Cardiac muscle cell (in vitro differentiated cells and primary cell): ENCODE measurements around the gene RAD50. TPM values are rescaled to one million over a fixed set of nuclear protein-coding genes. Genes with fewer than 3 reads are reported as not detected.
"Not testable (repeated sequence)": the region's sequence is repeated elsewhere in the genome, so short reads cannot be mapped to it uniquely, and the experiment has no call there.

ENCODE experiments used
- DNase-seq, 2 donors: peaks; one replicate each; pipeline versions ENCODE4 v3.0.0 to v3.0.0-alpha.2; 2010 to 2017; ENCODE audit warnings: low read depth in 1 of 2, low spot score in 1 of 2
- H3K27ac ChIP-seq: fragments of 200-600 bp; sonication (generic); 2 replicates; pipeline ENCODE4 v1.5.1; 2016
- H3K27me3 ChIP-seq: fragments of 200-600 bp; sonication (generic); 2 replicates; pipeline ENCODE4 v1.6.0; 2016; ENCODE audit warnings: control low read depth
- H3K36me3 ChIP-seq: fragments of 200-600 bp; sonication (generic); 2 replicates; pipeline ENCODE4 v1.5.1; 2016; ENCODE audit warnings: control low read depth
- H3K4me1 ChIP-seq: fragments of 200-600 bp; sonication (generic); 2 replicates; pipeline ENCODE4 v1.8.1; 2017; ENCODE audit warnings: low read depth, mild to moderate bottlenecking, mixed run types
- H3K4me3 ChIP-seq: fragments of 200-600 bp; sonication (generic); 2 replicates; pipeline ENCODE4 v1.5.1; 2016; ENCODE audit warnings: mild to moderate bottlenecking
- H3K9me3 ChIP-seq: fragments of 200-600 bp; sonication (generic); 2 replicates; pipeline ENCODE4 v1.5.1; 2017; ENCODE audit warnings: low read depth, mild to moderate bottlenecking, control low read depth
- polyA plus RNA-seq: library from polyadenylated mRNA; unstranded; fragments of >200 nt; fragmentation: Nextera tagmentation; extraction: Ambion mirVana; gene quantifications from 2 replicates; pipeline ENCODE4 v1.2.1, GENCODE V29; 2016
- total RNA-seq: library from RNA; depleted of rRNA; stranded (reverse); fragments of >200 nt; gene quantifications from 2 replicates; pipeline ENCODE4 v1.2.3, GENCODE V29; 2016
- TF ChIP-seq, protein P1 (sequence below): IDR thresholded peaks from 2 replicates; pipeline ENCODE4 v1.5.1; 2012; ENCODE audit warnings: low read depth, mild to moderate bottlenecking, low read length

The RAD50 gene
- total and polyA plus RNA-seq, 2 experiments from 2014 or later: 13.4 to 27.3 TPM

DNA sequence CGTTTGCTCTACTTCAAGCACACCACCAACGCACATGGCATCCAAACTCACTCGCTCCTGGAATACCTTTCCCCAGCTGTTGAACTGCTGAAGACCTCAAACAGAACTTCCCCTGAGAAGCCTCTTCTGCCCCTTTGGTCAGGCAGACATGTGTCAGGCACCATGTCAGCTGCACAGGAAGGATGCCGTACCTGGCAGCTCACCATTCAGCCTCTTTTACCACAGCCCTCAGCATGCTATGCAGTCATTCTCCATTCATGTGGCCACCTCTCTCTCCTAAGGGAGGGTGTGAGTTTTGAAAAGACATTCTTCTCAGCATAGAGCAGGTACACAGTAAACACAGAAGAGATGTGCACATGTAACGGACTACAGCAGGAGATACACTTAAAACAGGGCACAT, 131.2 kb downstream of the RAD50 start:
- no peak overlapping the region for H3K4me3 ChIP-seq
- DNase-seq: no peak
- no peaks in the 10 kb centered on the region for H3K36me3 ChIP-seq
- H3K4me1 ChIP-seq: no peaks in the 10 kb centered on the region
- TF ChIP-seq, protein P1, sequence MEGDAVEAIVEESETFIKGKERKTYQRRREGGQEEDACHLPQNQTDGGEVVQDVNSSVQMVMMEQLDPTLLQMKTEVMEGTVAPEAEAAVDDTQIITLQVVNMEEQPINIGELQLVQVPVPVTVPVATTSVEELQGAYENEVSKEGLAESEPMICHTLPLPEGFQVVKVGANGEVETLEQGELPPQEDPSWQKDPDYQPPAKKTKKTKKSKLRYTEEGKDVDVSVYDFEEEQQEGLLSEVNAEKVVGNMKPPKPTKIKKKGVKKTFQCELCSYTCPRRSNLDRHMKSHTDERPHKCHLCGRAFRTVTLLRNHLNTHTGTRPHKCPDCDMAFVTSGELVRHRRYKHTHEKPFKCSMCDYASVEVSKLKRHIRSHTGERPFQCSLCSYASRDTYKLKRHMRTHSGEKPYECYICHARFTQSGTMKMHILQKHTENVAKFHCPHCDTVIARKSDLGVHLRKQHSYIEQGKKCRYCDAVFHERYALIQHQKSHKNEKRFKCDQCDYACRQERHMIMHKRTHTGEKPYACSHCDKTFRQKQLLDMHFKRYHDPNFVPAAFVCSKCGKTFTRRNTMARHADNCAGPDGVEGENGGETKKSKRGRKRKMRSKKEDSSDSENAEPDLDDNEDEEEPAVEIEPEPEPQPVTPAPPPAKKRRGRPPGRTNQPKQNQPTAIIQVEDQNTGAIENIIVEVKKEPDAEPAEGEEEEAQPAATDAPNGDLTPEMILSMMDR: no peak
- no peaks in the 10 kb centered on the region for H3K27me3 ChIP-seq
- H3K27ac ChIP-seq: no peak overlapping the region
- H3K9me3 ChIP-seq: no peaks in the 10 kb centered on the region

DNA sequence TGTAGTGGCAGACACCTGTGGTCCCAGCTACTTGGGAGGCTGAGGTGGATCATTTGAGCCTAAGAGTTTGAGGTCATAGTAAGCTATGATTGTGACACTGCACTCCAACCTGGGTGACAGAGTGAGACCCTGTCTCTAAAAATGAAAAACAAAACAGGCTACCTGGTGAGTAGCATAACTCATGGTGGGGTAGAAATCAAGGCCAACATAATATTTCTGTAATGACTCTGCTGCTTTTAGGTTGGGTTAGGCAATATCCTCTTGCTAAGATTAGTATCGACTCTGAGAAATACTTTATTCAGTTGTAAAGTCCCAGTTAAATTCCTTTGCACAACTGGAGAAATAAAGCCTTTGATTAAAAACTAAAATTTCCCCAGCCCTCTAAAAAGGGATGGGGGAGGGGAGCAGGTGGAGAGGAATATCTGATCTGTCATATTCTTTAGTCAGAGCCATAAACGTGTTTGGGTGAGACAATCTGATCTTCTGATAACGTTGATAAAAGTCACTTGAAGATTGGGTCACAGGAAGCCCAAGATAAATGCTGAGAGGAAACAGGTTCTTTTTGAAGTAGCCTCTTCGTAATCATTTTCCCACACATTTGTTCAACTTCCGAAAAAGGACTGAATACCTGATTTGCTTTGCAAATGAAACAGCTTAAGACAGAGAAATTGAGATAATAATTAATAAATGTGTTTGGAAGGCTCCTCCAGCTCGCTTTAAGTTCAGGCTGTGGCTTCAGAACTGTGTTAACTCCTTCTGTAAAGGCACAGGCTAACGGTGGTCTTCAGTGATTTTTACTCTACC, 132.0 kb downstream of the RAD50 start:
- no peaks in the 10 kb centered on the region for H3K9me3 ChIP-seq
- TF ChIP-seq, protein P1: no peak
- H3K4me1 ChIP-seq: no peaks in the 10 kb centered on the region
- no peak overlapping the region for H3K27ac ChIP-seq
- DNase-seq: peak in 1 of 2 donors; percentile 42
- no peaks in the 10 kb centered on the region for H3K36me3 ChIP-seq
- H3K27me3 ChIP-seq: no peaks in the 10 kb centered on the region
- no peak overlapping the region for H3K4me3 ChIP-seq

DNA sequence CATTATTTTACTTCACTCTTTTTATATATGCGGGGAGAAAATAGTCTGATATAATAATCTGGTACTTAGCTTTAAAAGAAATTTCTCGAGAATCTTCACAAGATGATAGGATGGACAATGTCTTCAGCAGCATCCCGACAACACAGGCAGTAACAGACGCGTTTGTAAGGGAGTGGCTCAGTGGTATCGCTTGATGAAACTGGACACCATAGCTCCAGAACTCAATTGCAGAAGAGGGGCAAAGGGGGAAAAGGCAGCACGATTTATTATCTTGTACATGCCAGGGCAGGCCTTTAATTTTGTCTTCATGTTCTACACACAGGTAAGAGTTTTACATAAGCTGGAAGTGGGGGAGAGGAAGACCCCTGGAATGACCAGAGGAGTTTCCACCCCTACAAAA, 132.7 kb downstream of the RAD50 start:
- no peak for DNase-seq
- TF ChIP-seq, protein P1: no peak
- Histone ChIP-seq H3K36me3 (no peaks in the 10 kb centered on the region), H3K27me3 (no peaks in the 10 kb centered on the region), H3K4me3 (no peak overlapping the region), H3K27ac (no peak overlapping the region), H3K4me1 (no peaks in the 10 kb centered on the region), H3K9me3 (no peaks in the 10 kb centered on the region)

DNA sequence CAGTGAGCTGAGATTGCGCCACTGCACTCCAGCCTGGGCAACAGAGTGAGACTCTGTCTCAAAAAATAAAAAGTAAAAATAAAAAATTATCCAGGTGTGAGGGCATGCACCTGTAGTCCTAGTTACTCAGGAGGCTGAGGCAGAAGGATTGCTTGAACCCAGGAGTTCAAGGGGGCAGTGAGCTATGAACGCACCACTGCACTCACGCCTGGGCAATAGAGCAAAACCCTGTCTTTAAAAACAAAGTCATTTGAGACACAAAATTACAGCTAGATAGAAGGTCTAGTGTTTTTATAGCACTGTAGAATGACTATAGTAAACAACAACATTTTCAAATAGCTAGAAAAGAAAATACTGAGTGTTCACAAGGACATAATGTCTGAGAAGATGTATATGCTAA, 133.4 kb downstream of the RAD50 start:
- H3K9me3 ChIP-seq: no peaks in the 10 kb centered on the region
- TF ChIP-seq, protein P1: no peak

DNA sequence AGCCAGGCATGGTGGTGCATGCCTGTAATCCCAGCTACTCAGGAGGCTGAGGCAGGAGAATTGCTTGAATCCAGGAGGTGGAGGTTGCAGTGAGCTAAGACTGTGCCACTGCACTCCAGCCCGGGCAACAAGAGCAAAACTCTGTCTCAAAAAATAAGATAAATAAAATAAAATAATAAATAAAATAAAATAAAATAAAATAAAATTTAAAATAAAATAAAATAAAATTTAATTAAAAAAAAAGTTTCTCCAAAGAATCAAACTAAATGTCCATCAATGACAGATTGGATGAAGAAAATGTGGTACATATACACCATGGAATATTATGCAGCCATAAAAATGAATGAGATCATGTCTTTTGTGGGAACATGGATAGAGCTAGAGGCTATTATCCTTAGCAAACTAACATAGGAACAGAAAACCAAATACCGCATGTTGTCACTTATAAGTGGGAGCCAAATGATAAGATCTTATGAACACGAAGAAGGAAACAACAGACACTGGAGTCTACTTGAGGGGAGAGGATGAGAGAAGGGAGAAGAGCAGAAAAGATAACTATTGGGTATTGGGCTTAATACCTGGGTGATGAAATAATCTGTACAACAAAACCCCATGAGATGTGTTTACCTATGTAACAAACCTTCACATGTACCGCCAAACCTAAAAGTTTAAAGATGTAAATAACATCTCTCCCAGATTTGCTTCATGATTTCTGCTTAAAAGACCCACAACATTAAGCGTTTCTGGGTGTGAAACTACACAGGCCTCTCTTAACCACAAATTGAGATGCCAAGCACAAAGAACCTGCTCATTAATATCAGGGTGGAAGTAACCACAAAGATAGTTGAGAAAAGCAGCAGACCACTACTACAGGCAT, 135.2 kb downstream of the RAD50 start:
- not testable (repeated sequence) for H3K4me3 ChIP-seq, H3K4me1 ChIP-seq, DNase-seq

More for the DNA sequence above, 133.4 kb downstream of the RAD50 start:
- no peak for DNase-seq
- Histone ChIP-seq H3K36me3 (no peaks in the 10 kb centered on the region), H3K27ac (no peak overlapping the region), H3K4me1 (no peaks in the 10 kb centered on the region), H3K4me3 (no peak overlapping the region), H3K27me3 (no peaks in the 10 kb centered on the region)

DNA sequence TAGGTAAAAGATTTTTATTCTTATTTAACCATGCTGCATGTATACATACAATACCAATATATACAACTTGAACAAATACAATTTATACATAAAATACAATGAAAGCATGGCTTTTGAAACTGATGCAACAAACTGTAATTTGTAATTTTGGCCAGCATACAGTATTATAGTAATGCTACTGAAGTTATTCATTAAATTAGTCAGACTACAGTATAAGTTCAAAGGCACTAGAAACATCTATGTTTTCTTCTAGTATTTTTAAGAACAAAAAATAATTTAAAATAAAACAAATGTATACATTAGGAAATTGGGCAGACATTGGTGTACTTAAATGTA, 135.8 kb downstream of the RAD50 start:
- Histone ChIP-seq H3K27ac (no peak overlapping the region), H3K4me3 (no peak overlapping the region), H3K9me3 (no peaks in the 10 kb centered on the region), H3K27me3 (no peaks in the 10 kb centered on the region), H3K36me3 (no peaks in the 10 kb centered on the region), H3K4me1 (no peaks in the 10 kb centered on the region)
- TF ChIP-seq, protein P1: no peak
- DNase-seq: peak in 1 of 2 donors; percentile 10

More for the DNA sequence above, 135.2 kb downstream of the RAD50 start:
- not testable (repeated sequence) for H3K27ac ChIP-seq, H3K27me3 ChIP-seq, H3K9me3 ChIP-seq, H3K36me3 ChIP-seq
